ENCODE measurements around the gene CETN3. TPM values are rescaled to one million over a fixed set of nuclear protein-coding genes. Genes with fewer than 3 reads are reported as not detected.

Gene CETN3
- total RNA-seq, 1 experiment from 2014 or later: 28.5 TPM

- H3K4me1 ChIP-seq (ENCODE audit: insufficient read depth, low read length): peaks cover 37% of the 10 kb centered on the region
- DNase-seq: peak; percentile 69
- H3F3A ChIP-seq (ENCODE audit: low read length, unreplicated experiment): peaks cover 12% of the 10 kb centered on the region
- H3K79me2 ChIP-seq (ENCODE audit: low read length): peaks cover 28% of the 10 kb centered on the region
- no peak overlapping the region for H2AFZ ChIP-seq (ENCODE audit: low read length)
- intact Hi-C loops (cut with micrococcal nuclease): no loop called here
- CTCF ChIA-PET: no interaction called here
- no peaks in the 10 kb centered on the region for H3K9me3 ChIP-seq (ENCODE audit: low read length)
- H3K4me2 ChIP-seq (ENCODE audit: low read length): peak overlapping the region; percentile 43
- no peak overlapping the region for H3K9ac ChIP-seq (ENCODE audit: low read length)
- ATAC-seq: peak; percentile 66
- no peaks in the 10 kb centered on the region for H4K20me1 ChIP-seq (ENCODE audit: low read length)
- BruUV-seq (replicated peaks): no TSS peak
- H3K27me3 ChIP-seq (ENCODE audit: low read length): no peaks in the 10 kb centered on the region
- peaks cover 22% of the 10 kb centered on the region for H3K36me3 ChIP-seq (ENCODE audit: low read depth, low read length)
- POLR2A ChIA-PET (ENCODE audit: unreplicated experiment): no interaction called here
- no peak overlapping the region; the same call in 1 of the 2 replicates for H3K4me3 ChIP-seq (ENCODE audit: low read length)
- H3K9me2 ChIP-seq (replicated peaks; ENCODE audit: low read length): no peaks in the 10 kb centered on the region
- peak overlapping the region; percentile 3; the same call in 1 of the 2 replicates for H3K27ac ChIP-seq (ENCODE audit: low read length)
- TF ChIP-seq EZH2 (IDR thresholded peaks at IDR 0.05; ENCODE audit: low read length, unreplicated experiment): no peak
- no peak for TF ChIP-seq EZH2phosphoT487 (IDR thresholded peaks at IDR 0.05; ENCODE audit: borderline replicate concordance, low read length)
- no peak for TF ChIP-seq CTCF (conservative IDR thresholded peaks at IDR 0.05; ENCODE audit: low read depth, low read length)
These were observed 6.9 kb downstream of the CETN3 start for GRCh38 chr5:90402521-90403255.

- Histone ChIP-seq H4K20me1 (ENCODE audit: low read length) (no peaks in the 10 kb centered on the region), H3F3A (ENCODE audit: low read length, unreplicated experiment) (peaks cover 4% of the 10 kb centered on the region), H3K36me3 (ENCODE audit: low read depth, low read length) (peaks cover 17% of the 10 kb centered on the region), H3K4me3 (ENCODE audit: low read length) (no peak overlapping the region), H3K9me3 (ENCODE audit: low read length) (no peaks in the 10 kb centered on the region), H3K79me2 (ENCODE audit: low read length) (no peaks in the 10 kb centered on the region), H3K9me2 (replicated peaks; ENCODE audit: low read length) (no peaks in the 10 kb centered on the region), H2AFZ (ENCODE audit: low read length) (no peak overlapping the region), H3K4me2 (ENCODE audit: low read length) (no peak overlapping the region), H3K9ac (ENCODE audit: low read length) (no peak overlapping the region), H3K4me1 (ENCODE audit: insufficient read depth, low read length) (peaks cover 14% of the 10 kb centered on the region), H3K27ac (ENCODE audit: low read length) (no peak overlapping the region), H3K27me3 (ENCODE audit: low read length) (no peaks in the 10 kb centered on the region)
- POLR2A ChIA-PET (ENCODE audit: unreplicated experiment): no interaction called here
- no peak for TF ChIP-seq EZH2 (IDR thresholded peaks at IDR 0.05; ENCODE audit: low read length, unreplicated experiment)
- TF ChIP-seq EZH2phosphoT487 (IDR thresholded peaks at IDR 0.05; ENCODE audit: borderline replicate concordance, low read length): no peak
- no peak for TF ChIP-seq CTCF (conservative IDR thresholded peaks at IDR 0.05; ENCODE audit: low read depth, low read length)
- CTCF ChIA-PET: no interaction called here
- BruUV-seq (replicated peaks): no TSS peak
- no peak for DNase-seq
- intact Hi-C loops (cut with micrococcal nuclease): loop anchor here (10.0 kb wide), 1 partner anchor 1554 kb away; no protein-coding TSS in a partner anchor
- ATAC-seq: no peak
These were observed 10.3 kb downstream of the CETN3 start for GRCh38 chr5:90399251-90399650.

- Histone ChIP-seq H3K79me2 (ENCODE audit: low read length) (no peaks in the 10 kb centered on the region), H3K27me3 (ENCODE audit: low read length) (no peaks in the 10 kb centered on the region), H3K9me3 (ENCODE audit: low read length) (no peaks in the 10 kb centered on the region), H3K4me3 (ENCODE audit: low read length) (no peak overlapping the region), H2AFZ (ENCODE audit: low read length) (no peak overlapping the region), H3K4me2 (ENCODE audit: low read length) (no peak overlapping the region), H3K36me3 (ENCODE audit: low read depth, low read length) (peaks cover 17% of the 10 kb centered on the region), H3K27ac (ENCODE audit: low read length) (no peak overlapping the region), H3K9ac (ENCODE audit: low read length) (no peak overlapping the region), H3K9me2 (replicated peaks; ENCODE audit: low read length) (no peaks in the 10 kb centered on the region), H3F3A (ENCODE audit: low read length, unreplicated experiment) (peaks cover 4% of the 10 kb centered on the region), H4K20me1 (ENCODE audit: low read length) (no peaks in the 10 kb centered on the region), H3K4me1 (ENCODE audit: insufficient read depth, low read length) (peaks cover 14% of the 10 kb centered on the region)
- ATAC-seq (no peak), DNase-seq (no peak)
- TF ChIP-seq EZH2 (IDR thresholded peaks at IDR 0.05; ENCODE audit: low read length, unreplicated experiment) (no peak), CTCF (conservative IDR thresholded peaks at IDR 0.05; ENCODE audit: low read depth, low read length) (no peak), EZH2phosphoT487 (IDR thresholded peaks at IDR 0.05; ENCODE audit: borderline replicate concordance, low read length) (no peak)
- CTCF ChIA-PET: no interaction called here
- intact Hi-C loops (cut with micrococcal nuclease): loop anchor here (10.0 kb wide), 1 partner anchor 1554 kb away; no protein-coding TSS in a partner anchor
- BruUV-seq (replicated peaks): no TSS peak
- POLR2A ChIA-PET (ENCODE audit: unreplicated experiment): no interaction called here
These were observed 10.8 kb downstream of the CETN3 start for GRCh38 chr5:90398726-90399125.

All from PC-3 (cell line).